HG03108 (cell line): ENCODE data around the gene SRP9.

Experiments used
- ATAC-seq: cut with Tn5 transposase; IDR thresholded peaks from one replicate; pipeline ENCODE4 v1.9.1; 2021; ENCODE audit warnings: moderate library complexity; ENCODE audit not compliant: unreplicated experiment

The SRP9 gene, protein sequence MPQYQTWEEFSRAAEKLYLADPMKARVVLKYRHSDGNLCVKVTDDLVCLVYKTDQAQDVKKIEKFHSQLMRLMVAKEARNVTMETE

GRCh38 chr1:225777583-225778336 is at the start of gene SRP9:
Gene SRP9 (plus strand): TSS chr1:225777826. CDS start chr1:225777941, 115 bp downstream.
- peak; percentile 100 for ATAC-seq

GRCh38 chr1:225731491-225731890 is 46.1 kb upstream of the SRP9 start:
- ATAC-seq = no peak

GRCh38 chr1:225733254-225733653 is 44.4 kb upstream of the SRP9 start:
- ATAC-seq = no peak

DNA sequence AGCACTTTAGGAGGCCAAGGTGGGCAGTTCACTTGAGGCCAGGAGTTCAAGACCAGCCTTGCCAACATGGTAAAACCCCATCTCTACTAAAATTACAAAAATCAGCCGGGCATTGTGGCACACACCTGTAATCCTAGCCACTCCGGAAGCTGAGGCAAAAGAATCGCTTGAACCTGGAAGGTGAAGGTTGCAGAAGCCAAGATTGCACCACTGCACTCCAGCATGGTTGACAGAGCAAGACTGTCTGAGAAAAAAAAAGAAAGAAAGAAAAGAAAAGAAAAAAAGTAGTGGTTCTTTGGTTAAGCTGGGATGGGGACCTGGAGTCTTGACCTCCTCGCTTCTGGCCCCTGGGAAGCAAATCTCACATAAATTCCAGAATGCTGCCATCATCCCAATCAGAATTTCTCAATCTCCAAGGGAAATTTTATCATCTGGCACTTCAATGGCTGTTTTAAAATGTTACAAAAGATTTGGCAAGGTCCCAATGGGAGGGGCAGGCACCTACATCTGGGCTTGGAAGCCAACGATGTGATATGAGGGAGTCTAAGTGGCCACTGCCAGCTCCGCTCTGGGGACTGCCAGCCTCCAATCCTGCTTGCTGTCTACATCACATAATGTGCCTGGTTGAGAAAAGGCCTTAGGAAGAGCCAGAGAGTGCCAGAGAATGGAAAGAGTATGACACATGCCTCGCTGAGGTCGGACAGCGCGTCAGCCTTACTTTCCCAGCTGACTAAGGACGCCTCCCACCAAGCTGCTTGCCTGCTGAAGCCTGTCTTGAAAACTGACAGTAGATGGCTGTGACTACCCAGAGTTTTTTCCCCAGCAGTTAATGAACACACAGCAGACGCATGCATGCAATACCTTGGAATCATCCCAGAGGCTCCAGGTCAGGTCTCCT is 42.1 kb upstream of the SRP9 start:
- ATAC-seq = no peak

DNA sequence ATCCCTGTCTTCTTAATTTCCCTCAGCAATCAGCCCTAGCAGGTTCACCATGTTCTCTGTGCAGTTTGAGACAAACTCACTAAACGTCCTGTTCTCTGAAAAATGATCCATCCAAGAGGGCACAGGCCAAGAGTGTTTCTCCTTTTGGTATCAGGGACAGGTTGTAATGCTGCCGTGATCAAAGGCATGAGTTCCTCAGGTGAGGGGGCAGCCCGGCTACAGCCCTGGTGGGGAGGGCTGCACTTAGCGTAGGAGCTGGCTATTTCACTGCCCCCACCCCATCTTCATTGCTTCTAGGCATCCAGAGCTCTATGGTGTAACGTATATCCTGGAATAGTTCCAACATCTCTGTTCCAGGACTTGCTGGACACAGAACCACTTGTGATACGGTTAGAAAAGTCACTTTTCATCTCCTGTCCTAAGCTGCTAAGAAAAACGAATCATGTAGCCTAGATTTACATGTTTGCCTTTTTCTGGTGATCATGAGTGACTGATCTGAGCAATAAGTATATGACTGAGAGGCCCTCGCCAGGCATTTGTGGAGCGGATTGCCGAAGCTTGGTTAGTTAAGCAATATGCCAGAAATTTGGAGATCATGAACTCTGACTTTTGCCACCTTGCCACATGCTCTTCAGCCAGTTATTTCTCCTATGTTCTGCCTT is 41.1 kb upstream of the SRP9 start:
- ATAC-seq = no peak

DNA sequence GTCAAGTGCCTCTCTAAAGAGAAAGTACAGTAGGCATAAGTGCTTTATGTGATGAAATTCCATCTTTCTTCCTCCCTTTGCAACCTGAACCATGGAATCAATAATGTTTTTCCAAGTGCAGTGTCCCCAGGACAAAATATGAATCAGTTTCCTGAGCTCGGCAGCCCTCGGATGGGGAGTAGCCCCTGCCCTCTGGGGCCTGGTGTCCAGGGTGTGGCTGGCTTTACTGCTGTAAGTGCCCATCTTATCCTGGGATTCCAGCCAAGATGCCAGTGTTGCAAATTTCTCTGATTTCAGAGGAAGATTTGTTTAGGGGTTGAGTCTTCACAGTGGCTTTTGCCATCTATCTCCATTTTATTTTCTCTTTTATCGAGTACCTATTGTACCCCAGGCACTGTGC is 40.5 kb upstream of the SRP9 start:
- no peak for ATAC-seq

- ATAC-seq = no peak
Observed at GRCh38 chr1:225737866-225738265, 39.8 kb upstream of the SRP9 start.

- no peak for ATAC-seq
Observed at GRCh38 chr1:225738763-225739162, 38.9 kb upstream of the SRP9 start.

- ATAC-seq = no peak
Observed at GRCh38 chr1:225739542-225740107, 38.0 kb upstream of the SRP9 start.

DNA sequence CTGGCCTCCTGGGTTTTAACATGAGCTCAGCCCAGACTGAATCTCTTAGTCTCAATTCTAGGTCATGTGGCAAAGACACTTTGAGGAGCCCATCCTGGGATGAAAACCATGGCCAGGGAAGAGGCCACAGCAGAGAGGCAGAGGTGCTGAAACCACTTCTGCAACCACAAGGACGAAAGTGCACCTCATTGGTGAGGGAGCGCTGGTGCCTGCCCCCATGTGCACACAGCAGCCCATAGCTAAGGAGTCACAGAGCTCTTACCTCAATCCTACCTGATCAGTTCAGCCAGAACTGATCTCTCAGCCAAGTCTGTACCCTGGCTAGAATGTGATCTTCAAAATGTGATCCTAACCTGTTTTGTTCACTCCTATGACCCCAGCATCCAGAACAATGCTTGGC is 32.9 kb upstream of the SRP9 start:
- no peak for ATAC-seq

DNA sequence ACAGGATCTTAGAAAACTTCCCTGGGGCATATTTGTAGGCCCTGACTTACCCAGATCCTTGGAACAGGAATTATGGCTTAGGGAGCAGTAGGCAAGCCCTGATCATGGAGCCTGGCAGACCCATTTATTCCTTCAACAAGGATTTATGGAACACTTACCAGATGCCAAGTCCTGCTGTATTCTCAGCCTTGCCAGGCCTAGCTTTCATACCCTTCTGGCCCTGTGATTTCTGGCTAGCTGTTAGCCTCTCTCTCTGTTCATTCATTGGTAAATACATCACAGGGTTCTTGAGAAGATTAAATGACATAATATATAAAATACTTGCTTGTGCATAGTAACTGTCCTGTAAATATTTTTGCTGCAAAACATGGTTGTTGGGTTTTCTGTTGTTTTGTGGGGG is 32.4 kb upstream of the SRP9 start:
- ATAC-seq = no peak

DNA sequence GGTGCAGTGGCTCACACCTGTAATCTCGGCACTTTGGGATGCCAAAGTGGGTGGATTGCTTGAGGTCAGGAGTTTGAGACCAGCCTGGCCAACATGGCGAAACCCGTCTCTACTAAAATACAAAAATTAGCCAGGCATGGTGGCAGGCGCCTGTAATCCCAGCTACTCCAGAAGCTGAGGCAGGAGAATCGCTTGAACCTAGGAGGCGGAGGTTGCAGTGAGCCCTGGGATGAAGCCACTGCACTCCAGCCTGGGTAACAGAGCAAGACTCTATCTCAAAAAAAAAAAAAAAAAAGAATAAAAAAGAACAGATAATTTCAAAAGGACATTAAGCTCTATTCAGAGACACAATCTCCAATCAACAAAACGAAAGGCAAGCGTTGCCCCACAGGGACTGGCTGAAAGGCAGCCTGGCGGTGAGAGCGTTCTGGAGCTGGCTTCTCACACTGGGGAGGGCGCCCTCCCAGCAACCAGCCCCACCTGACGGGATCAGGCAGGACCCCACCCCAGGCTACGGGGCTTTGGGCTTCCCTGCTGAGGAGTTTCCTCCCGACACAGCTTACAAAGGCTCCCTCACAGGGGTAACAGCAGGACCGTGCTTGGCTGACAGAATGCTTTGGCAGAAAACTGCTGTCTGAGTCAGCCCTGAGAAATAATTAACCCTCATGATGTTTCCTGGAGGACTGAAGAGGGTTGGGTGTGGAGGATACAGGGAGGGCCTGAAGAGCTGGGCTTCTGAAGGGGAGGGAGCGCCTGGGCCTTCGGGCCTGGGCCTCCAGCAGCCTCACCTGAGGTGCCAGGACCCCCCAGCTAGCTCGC is 31.1 kb upstream of the SRP9 start:
- no peak for ATAC-seq

DNA sequence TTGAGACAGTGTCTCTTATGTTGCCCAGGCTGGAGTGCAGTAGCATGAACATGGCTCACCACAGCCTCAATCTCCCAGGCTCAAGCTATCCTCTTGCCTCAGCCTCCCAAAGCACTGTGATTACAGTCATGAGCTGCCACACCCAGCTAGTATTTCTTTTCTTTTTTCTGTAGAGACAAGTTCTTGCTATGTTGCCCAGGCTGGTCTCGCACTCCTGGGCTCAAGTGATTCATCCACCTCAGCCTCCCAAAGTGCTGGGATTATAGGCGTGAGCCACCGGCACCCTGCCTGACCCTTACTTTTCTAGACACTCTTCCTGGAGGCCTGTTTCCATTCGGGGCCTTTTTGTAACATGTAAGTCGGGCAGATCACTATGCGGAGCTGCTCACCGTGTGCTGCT is 30.1 kb upstream of the SRP9 start:
- ATAC-seq = no peak

DNA sequence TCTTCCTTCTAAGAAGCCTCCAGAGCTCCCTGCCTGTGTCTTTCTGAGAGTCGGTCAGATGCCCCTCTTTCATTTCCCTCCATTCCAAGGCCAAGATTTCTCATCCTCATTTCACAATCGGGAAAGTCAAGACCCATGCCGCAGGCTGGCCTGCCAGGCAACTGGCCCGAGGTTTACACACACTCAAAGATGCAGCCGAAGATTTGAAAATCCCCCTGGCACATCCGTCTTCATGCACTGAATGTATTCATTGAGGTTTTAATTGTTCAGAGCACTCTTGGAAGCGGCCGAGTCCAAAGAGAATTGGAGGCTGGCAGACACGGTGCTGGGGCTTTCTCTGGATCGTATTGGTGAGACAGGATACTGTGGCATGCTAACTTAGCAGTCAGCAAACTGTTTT is 29.1 kb upstream of the SRP9 start:
- no peak for ATAC-seq

GRCh38 chr1:225749706-225750105 is 27.9 kb upstream of the SRP9 start:
- no peak for ATAC-seq

- no peak for ATAC-seq
Observed at GRCh38 chr1:225750420-225750819, 27.2 kb upstream of the SRP9 start.

DNA sequence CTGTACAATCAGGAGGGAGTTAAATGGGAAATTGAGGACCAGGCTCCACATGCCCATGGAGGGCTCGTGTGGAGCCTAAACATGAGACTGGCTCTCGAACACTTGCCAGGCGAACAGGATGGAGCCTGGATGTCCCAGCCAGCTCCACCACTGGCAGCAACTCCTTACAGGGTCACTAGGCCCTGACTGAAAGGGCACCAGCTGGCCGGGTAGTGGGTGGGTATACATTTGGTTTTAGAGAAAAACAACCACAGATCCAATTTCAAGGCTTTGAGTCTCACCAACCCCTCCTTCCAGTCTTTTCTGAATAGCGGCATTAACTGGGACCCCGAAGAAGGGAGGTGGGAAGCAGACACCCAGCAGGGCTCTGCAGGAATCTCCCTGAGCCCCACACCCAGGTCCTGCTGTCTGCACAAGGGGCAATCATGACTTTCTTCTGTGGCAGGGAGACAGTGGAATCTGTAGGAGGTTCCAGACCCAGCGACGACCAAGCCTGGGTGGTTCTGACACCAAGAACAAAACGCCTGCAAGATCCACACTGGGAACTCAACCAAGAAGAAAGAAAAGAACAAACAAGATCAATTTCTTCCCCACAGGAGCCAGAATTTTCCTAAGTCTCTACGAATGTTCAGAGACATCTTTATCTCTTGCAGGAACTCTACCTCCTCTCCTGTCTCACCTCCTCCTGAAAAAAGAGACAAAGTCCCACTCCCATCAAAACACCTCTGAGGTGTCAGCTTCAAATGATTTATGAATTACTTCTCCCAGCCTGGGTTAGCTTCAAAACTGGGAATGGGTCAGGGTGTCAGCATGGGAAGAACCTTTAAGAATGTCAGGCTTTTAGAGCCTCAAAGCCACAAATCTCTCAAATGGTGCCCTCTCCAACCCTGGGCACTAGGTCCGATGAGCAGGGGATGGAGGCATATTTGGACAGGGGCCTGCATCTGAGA is 26.5 kb upstream of the SRP9 start:
- ATAC-seq = no peak

DNA sequence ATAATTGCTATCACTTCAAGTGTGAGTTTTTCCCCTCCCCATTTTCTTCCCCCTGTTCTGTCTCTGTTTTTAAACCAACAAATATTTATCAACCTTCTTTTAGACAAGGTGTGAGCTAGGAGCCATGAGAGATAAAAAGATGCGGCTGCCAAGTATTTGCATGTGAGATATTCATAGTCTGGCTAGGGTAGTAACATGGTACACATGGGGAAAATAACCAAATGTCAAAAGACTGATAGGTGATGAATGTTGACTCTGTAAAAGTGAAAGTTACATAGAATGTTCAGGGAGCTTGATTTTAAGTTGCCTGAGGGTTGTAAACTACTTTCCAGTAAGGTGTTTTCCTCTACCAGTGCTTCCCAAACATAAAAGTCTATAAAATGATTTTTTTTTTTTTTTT is 25.4 kb upstream of the SRP9 start:
- no peak for ATAC-seq

DNA sequence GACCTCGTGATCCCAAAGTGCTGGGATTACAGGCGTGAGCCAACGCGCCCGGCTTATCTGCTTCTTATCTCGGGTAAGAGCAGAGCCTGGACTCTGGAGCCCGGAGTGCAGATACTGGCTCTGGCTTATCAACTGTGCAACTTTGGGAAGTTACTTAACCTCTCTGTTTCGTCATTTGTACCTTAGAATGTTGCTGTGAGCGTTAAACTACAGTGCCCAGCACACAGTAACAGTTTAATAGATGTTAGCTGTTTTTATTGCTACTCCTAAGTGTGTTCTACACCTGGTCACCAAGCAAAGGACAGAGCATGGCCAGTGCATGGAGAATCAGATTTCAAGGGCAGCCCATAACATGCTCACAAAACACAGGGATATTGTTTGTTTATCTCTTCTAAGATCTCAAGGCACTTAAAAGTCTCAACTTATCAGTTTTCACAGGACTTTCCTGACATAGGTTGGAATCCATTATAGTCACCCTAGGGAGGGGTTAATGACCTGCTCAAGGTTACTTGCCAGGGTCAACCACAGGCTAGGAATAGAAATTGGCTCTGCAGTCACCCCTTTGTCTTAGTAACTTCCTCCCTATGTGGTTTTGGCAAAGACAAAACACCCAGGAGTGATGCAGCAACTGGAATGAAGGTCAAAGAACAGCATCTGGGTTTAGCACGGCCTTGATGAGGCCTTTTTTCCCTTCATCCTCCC is 22.5 kb upstream of the SRP9 start:
- no peak for ATAC-seq
